OCI-LY3 (cell line): ENCODE measurements around the gene CRYGC.

ENCODE experiments used
- CTCF ChIP-seq: fragments of 200-600, 300-600 bp; sonication (generic); IDR thresholded peaks from 2 replicates; pipeline ENCODE4 v1.5.1; 2014; ENCODE audit warnings: antibody characterized with exemption, low read length, low read depth
- EZH2phosphoT487 ChIP-seq: fragments of 200-600 bp; shearing (Covaris generic); IDR thresholded peaks from 2 replicates; pipeline ENCODE4 v1.6.1; 2018; ENCODE audit warnings: antibody characterized with exemption, mixed run types, low read depth

- TF ChIP-seq CTCF = no peak
- TF ChIP-seq EZH2phosphoT487 = no peak
These were observed 46.2 kb upstream of the CRYGC start for GRCh38 chr2:208175840-208176153.
